Measurements from ENCODE around the gene CLSTN2.

CLSTN2 gene

GRCh38 chr3:140386357-140387100, 451.5 kb downstream of the CLSTN2 start:
- H3K9me3 Mint-ChIP-seq = no peaks in the 10 kb centered on the region
- no peaks in the 10 kb centered on the region for H3K4me1 Mint-ChIP-seq
- CTCF ChIA-PET = no interaction called here
- no peak for DNase-seq
- no peak overlapping the region for H3K4me3 Mint-ChIP-seq
- H3K27me3 Mint-ChIP-seq = no peaks in the 10 kb centered on the region
- no peak overlapping the region for H3K27ac Mint-ChIP-seq
- H3K36me3 Mint-ChIP-seq = no peaks in the 10 kb centered on the region

- no peak overlapping the region for H3K4me3 Mint-ChIP-seq
- CTCF ChIA-PET = no interaction called here
These were observed 452.3 kb downstream of the CLSTN2 start for GRCh38 chr3:140387244-140387643.

GRCh38 chr3:140388202-140388922, 453.4 kb downstream of the CLSTN2 start:
- no peak for DNase-seq
- Mint-ChIP-seq H3K27me3 (no peaks in the 10 kb centered on the region), H3K9me3 (no peaks in the 10 kb centered on the region), H3K4me3 (no peak overlapping the region), H3K4me1 (no peaks in the 10 kb centered on the region), H3K27ac (no peak overlapping the region), H3K36me3 (no peaks in the 10 kb centered on the region)
- CTCF ChIA-PET = no interaction called here

More at GRCh38 chr3:140387244-140387643, 452.3 kb downstream of the CLSTN2 start:
- Mint-ChIP-seq H3K9me3 (no peaks in the 10 kb centered on the region), H3K27me3 (no peaks in the 10 kb centered on the region), H3K36me3 (no peaks in the 10 kb centered on the region), H3K27ac (no peak overlapping the region), H3K4me1 (no peaks in the 10 kb centered on the region)
- no peak for DNase-seq

- Mint-ChIP-seq H3K4me3 (no peak overlapping the region), H3K9me3 (no peaks in the 10 kb centered on the region)
- CTCF ChIA-PET = no interaction called here
These were observed 456.1 kb downstream of the CLSTN2 start for GRCh38 chr3:140391061-140391460.

GRCh38 chr3:140394488-140395133, 459.6 kb downstream of the CLSTN2 start:
- Mint-ChIP-seq H3K4me3 (no peak overlapping the region), H3K27me3 (no peaks in the 10 kb centered on the region), H3K36me3 (no peaks in the 10 kb centered on the region), H3K27ac (no peak overlapping the region), H3K9me3 (no peaks in the 10 kb centered on the region), H3K4me1 (no peaks in the 10 kb centered on the region)
- DNase-seq = no peak
- CTCF ChIA-PET = no interaction called here

More at GRCh38 chr3:140391061-140391460, 456.1 kb downstream of the CLSTN2 start:
- Mint-ChIP-seq H3K36me3 (no peaks in the 10 kb centered on the region), H3K27ac (no peak overlapping the region), H3K4me1 (no peaks in the 10 kb centered on the region), H3K27me3 (no peaks in the 10 kb centered on the region)
- no peak for DNase-seq

GRCh38 chr3:140395134-140396075, 460.4 kb downstream of the CLSTN2 start:
- DNase-seq = no peak
- Mint-ChIP-seq H3K9me3 (no peaks in the 10 kb centered on the region), H3K36me3 (no peaks in the 10 kb centered on the region), H3K27ac (no peak overlapping the region), H3K4me1 (no peaks in the 10 kb centered on the region), H3K4me3 (no peak overlapping the region), H3K27me3 (no peaks in the 10 kb centered on the region)
- CTCF ChIA-PET = no interaction called here

- CTCF ChIA-PET = no interaction called here
- DNase-seq = no peak
These were observed 461.1 kb downstream of the CLSTN2 start for GRCh38 chr3:140396110-140396509.

GRCh38 chr3:140397847-140398246, 462.9 kb downstream of the CLSTN2 start:
- Mint-ChIP-seq H3K27me3 (no peaks in the 10 kb centered on the region), H3K27ac (no peak overlapping the region), H3K4me1 (no peaks in the 10 kb centered on the region), H3K36me3 (no peaks in the 10 kb centered on the region), H3K4me3 (no peak overlapping the region), H3K9me3 (no peaks in the 10 kb centered on the region)
- CTCF ChIA-PET = no interaction called here
- no peak for DNase-seq

More at GRCh38 chr3:140396110-140396509, 461.1 kb downstream of the CLSTN2 start:
- H3K36me3 Mint-ChIP-seq = no peaks in the 10 kb centered on the region
- no peak overlapping the region for H3K4me3 Mint-ChIP-seq
- H3K27me3 Mint-ChIP-seq = no peaks in the 10 kb centered on the region
- no peaks in the 10 kb centered on the region for H3K9me3 Mint-ChIP-seq
- H3K4me1 Mint-ChIP-seq = no peaks in the 10 kb centered on the region
- no peak overlapping the region for H3K27ac Mint-ChIP-seq

GRCh38 chr3:140398387-140398786, 463.4 kb downstream of the CLSTN2 start:
- Mint-ChIP-seq H3K27ac (no peak overlapping the region), H3K4me3 (no peak overlapping the region)
- no peak for DNase-seq

GRCh38 chr3:140399871-140400270, 464.9 kb downstream of the CLSTN2 start:
- H3K4me3 Mint-ChIP-seq = no peak overlapping the region
- no peaks in the 10 kb centered on the region for H3K4me1 Mint-ChIP-seq
- H3K9me3 Mint-ChIP-seq = no peaks in the 10 kb centered on the region
- CTCF ChIA-PET = no interaction called here
- no peak for DNase-seq
- H3K27me3 Mint-ChIP-seq = no peaks in the 10 kb centered on the region
- H3K36me3 Mint-ChIP-seq = no peaks in the 10 kb centered on the region
- H3K27ac Mint-ChIP-seq = no peak overlapping the region

More at GRCh38 chr3:140398387-140398786, 463.4 kb downstream of the CLSTN2 start:
- CTCF ChIA-PET = no interaction called here
- Mint-ChIP-seq H3K9me3 (no peaks in the 10 kb centered on the region), H3K4me1 (no peaks in the 10 kb centered on the region), H3K27me3 (no peaks in the 10 kb centered on the region), H3K36me3 (no peaks in the 10 kb centered on the region)

- no peak overlapping the region for H3K27ac Mint-ChIP-seq
- no peak overlapping the region for H3K4me3 Mint-ChIP-seq
- no peaks in the 10 kb centered on the region for H3K27me3 Mint-ChIP-seq
- CTCF ChIA-PET = no interaction called here
- no peak for DNase-seq
- H3K4me1 Mint-ChIP-seq = no peaks in the 10 kb centered on the region
- H3K36me3 Mint-ChIP-seq = no peaks in the 10 kb centered on the region
- no peaks in the 10 kb centered on the region for H3K9me3 Mint-ChIP-seq
These were observed 468.1 kb downstream of the CLSTN2 start for GRCh38 chr3:140403079-140403478.

- Mint-ChIP-seq H3K9me3 (no peaks in the 10 kb centered on the region), H3K4me3 (no peak overlapping the region), H3K27ac (no peak overlapping the region), H3K4me1 (no peaks in the 10 kb centered on the region), H3K36me3 (no peaks in the 10 kb centered on the region), H3K27me3 (no peaks in the 10 kb centered on the region)
- DNase-seq = no peak
- CTCF ChIA-PET = no interaction called here
These were observed 468.6 kb downstream of the CLSTN2 start for GRCh38 chr3:140403608-140404007.

- Mint-ChIP-seq H3K9me3 (no peaks in the 10 kb centered on the region), H3K27ac (no peak overlapping the region), H3K36me3 (no peaks in the 10 kb centered on the region), H3K4me3 (no peak overlapping the region), H3K27me3 (no peaks in the 10 kb centered on the region), H3K4me1 (no peaks in the 10 kb centered on the region)
- no peak for DNase-seq
- CTCF ChIA-PET = no interaction called here
These were observed 471.7 kb downstream of the CLSTN2 start for GRCh38 chr3:140406655-140407054.

- Mint-ChIP-seq H3K9me3 (no peaks in the 10 kb centered on the region), H3K27ac (no peak overlapping the region), H3K4me3 (no peak overlapping the region), H3K4me1 (no peaks in the 10 kb centered on the region), H3K36me3 (no peaks in the 10 kb centered on the region), H3K27me3 (no peaks in the 10 kb centered on the region)
- no peak for DNase-seq
- CTCF ChIA-PET = no interaction called here
These were observed 473.3 kb downstream of the CLSTN2 start for GRCh38 chr3:140408252-140408651.

Measured in activated naive CD4-positive, alpha-beta T cell treated with anti-CD3 and anti-CD28 coated beads, Interleukin-2, amount 10 ng/mL, durations not matched to agents 7 days and 5 days (primary cell).